Gastroesophageal sphincter (tissue), 4 donors: ENCODE results near the gene GALNT2. TPM values are rescaled to one million over a fixed set of nuclear protein-coding genes. Genes with fewer than 3 reads are reported as not detected.

Experiments
- ATAC-seq: fragments of 150-250 bp; one replicate; pipeline ENCODE4 v1.9.1; 2016; ENCODE audit warnings: mild to moderate bottlenecking, moderate library complexity
- H3K27ac ChIP-seq, 4 donors: fragments of 200-600 bp; sonication (generic) in 3 of 4; 1 replicate in 3 of 4; 2 replicates in 1 of 4; pipeline ENCODE4 v1.5.1; 2016 to 2019
- H3K27me3 ChIP-seq: fragments of 200-600 bp; sonication (generic); one replicate; pipeline ENCODE4 v1.5.1; 2019
- H3K36me3 ChIP-seq, 2 donors: fragments of 200-600 bp; sonication (generic); one replicate each; pipeline ENCODE4 v1.5.1; 2019; ENCODE audit warnings: control low read depth in 1 of 2
- H3K4me1 ChIP-seq, 3 donors: fragments of 200-600 bp; sonication (generic); 1 replicate in 2 of 3; 2 replicates in 1 of 3; pipeline ENCODE4 v1.5.1; 2016 to 2019; ENCODE audit warnings: control low read depth in 2 of 3
- H3K4me3 ChIP-seq, 2 donors: fragments of 200-600 bp; sonication (generic); one replicate each; pipeline ENCODE4 v1.5.1; 2019; ENCODE audit warnings: mild to moderate bottlenecking in 1 of 2, moderate library complexity in 1 of 2
- H3K9me3 ChIP-seq, 3 donors: fragments of 200-600 bp; sonication (generic); one replicate each; pipeline ENCODE4 v1.5.1; 2017 to 2019; ENCODE audit warnings: control low read depth in 2 of 3
- EP300 ChIP-seq: sonication (generic); formaldehyde crosslinking; IDR thresholded peaks from one replicate; pipeline ENCODE4 v1.6.1; 2017; ENCODE audit warnings: antibody characterized with exemption, mild to moderate bottlenecking
- POLR2A ChIP-seq, 2 donors: fragments of 450-650 bp; IDR thresholded peaks; one replicate each; pipeline ENCODE4 v1.6.1; 2017; ENCODE audit warnings: antibody characterized with exemption in 2 of 2, mild to moderate bottlenecking in 2 of 2, moderate library complexity in 1 of 2
- POLR2AphosphoS5 ChIP-seq: sonication (generic); formaldehyde crosslinking; IDR thresholded peaks from one replicate; pipeline ENCODE4 v1.6.1; 2017; ENCODE audit warnings: antibody characterized with exemption
- WGBS, 2 donors: methylation state at CpG; one replicate each; pipeline ENCODE4 v1.1.5; 2018; ENCODE audit warnings: low coverage in 1 of 2; 5-methylcytosine and 5-hydroxymethylcytosine counted together
- total RNA-seq, 4 donors: library from RNA; depleted of rRNA; stranded (reverse); fragments of >200 nt; gene quantifications; one replicate each; pipeline ENCODE4 v1.1.0, GENCODE V29; 2016
- TF ChIP-seq, protein P1 (sequence below), 4 experiments: fragments of 200-600 bp in 2 of 4; fragments of 450-650 bp in 2 of 4; sonication (generic) in 1 of 4; IDR thresholded peaks; one replicate each; pipeline ENCODE4 v1.5.1; 2017 to 2019; ENCODE audit warnings: antibody characterized with exemption in 4 of 4, mild to moderate bottlenecking in 2 of 4, moderate library complexity in 2 of 4

The GALNT2 gene
- total RNA-seq, 4 donors from 2014 or later: 95.3 to 160 (median 134) TPM

DNA sequence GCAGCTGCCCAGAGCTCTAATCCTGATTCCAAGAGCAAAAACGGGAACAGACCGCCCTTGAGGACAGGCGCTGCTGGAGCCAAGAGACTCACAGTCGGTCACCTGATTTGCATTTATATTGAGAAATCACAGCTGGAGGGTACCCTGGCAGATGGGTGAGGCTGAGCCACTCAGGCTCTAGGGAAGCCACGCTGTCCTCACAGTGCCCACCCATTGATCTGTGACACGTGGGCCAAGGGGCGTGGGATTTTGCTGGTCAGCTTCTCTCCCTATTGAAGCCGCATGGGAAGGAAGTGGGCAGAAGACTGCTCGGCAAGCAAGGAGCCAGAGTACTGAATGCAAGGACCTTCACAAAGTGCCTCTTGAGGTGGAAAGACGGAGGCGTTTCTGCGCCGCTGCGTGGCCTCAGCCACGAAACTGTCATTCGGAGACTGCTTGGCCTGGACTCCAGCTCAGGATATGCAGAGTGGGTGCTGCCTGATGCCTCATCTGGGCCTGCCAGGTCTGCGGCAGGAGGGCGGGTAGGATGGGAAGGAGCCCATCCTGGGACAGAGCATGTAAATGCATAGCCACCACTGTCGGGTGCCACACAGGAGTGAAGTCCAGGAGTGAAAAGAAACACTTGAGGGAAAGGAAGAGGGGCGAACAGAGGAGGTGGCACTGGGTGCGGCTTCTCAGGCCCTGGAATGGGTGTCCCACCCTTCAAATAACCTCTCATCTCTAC, 219.3 kb downstream of the GALNT2 start:
- peaks cover 22% of the 10 kb centered on the region for H3K27me3 ChIP-seq
- 90 to 96% methylated on average over 4 to 8 of the region's 21 CpGs for WGBS, 2 donors
- no peak overlapping the region for H3K27ac ChIP-seq
- H3K4me1 ChIP-seq: peaks cover 0 to 13% (median 0%) of the 10 kb centered on the region in 3 donors
- TF ChIP-seq, protein P1, sequence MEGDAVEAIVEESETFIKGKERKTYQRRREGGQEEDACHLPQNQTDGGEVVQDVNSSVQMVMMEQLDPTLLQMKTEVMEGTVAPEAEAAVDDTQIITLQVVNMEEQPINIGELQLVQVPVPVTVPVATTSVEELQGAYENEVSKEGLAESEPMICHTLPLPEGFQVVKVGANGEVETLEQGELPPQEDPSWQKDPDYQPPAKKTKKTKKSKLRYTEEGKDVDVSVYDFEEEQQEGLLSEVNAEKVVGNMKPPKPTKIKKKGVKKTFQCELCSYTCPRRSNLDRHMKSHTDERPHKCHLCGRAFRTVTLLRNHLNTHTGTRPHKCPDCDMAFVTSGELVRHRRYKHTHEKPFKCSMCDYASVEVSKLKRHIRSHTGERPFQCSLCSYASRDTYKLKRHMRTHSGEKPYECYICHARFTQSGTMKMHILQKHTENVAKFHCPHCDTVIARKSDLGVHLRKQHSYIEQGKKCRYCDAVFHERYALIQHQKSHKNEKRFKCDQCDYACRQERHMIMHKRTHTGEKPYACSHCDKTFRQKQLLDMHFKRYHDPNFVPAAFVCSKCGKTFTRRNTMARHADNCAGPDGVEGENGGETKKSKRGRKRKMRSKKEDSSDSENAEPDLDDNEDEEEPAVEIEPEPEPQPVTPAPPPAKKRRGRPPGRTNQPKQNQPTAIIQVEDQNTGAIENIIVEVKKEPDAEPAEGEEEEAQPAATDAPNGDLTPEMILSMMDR (IDR thresholded peaks at IDR 0.05): no peak
- TF ChIP-seq EP300 (no peak), POLR2AphosphoS5 (no peak), POLR2A (IDR thresholded peaks at IDR 0.05) (no peak)
- no peaks in the 10 kb centered on the region for H3K9me3 ChIP-seq
- H3K36me3 ChIP-seq: peaks cover 0 to 29% of the 10 kb centered on the region in 2 donors
- ATAC-seq: no peak
- H3K4me3 ChIP-seq: no peak overlapping the region

DNA sequence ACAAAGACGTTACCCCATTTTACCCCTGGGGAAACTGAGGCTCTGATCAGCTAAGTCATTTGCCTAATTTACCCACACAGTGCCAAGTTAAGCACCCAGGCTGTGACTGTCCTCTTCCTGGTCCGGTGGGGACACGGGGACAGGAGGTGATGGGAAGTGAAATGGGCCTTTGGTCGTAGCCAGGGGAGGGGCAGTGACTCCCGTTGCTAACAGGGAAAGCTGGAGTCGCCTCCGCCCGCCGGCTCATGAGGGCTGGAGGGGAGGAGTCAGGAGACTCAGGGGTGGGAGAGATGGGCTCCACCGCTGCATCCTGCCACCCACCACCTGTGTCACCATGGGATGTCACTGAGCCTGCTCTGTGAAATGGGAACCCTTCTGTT, 219.8 kb downstream of the GALNT2 start:
- Histone ChIP-seq H3K27ac (no peak overlapping the region), H3K27me3 (peaks cover 24% of the 10 kb centered on the region), H3K9me3 (no peaks in the 10 kb centered on the region), H3K4me3 (no peak overlapping the region), H3K4me1 (peaks cover 0 to 7% (median 0%) of the 10 kb centered on the region in 3 donors), H3K36me3 (peaks cover 0 to 23% of the 10 kb centered on the region in 2 donors)
- 60 to 100% methylated on average over 1 to 3 of the region's 10 CpGs for WGBS, 2 donors
- TF ChIP-seq POLR2A (IDR thresholded peaks at IDR 0.05) (no peak), POLR2AphosphoS5 (no peak), EP300 (no peak)
- TF ChIP-seq, protein P1 (IDR thresholded peaks at IDR 0.05): no peak
- ATAC-seq: no peak

DNA sequence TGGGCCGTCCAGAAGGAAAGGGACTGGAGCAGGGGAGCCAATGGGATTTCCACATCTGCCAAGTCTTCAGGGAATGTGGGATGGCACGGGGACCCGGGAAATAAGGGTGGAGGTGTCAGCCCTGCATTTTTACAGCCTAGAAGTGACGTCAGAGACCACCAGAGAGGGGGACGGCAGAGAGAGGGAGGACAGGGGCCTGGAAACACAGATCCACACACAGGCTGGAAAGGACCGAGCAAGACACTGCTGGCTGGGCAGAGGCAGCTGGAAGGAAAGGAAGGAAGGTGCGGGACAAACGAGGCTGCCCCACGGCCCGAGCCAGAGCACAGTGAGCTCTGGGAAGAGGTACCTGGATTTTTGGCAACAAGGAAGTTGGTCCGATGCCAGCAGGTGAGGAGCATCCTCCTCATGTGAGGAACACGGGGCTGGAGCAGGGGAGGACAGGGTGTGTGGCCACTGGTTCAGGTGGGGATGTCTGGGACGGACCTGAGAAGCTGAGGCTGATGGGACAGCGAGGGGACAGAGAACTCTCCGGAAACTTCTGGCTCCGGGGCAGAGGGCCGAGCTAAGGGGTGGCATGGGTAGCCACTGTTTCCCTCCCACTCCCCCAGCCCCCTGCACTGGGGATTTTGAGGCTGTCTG, 220.8 kb downstream of the GALNT2 start:
- no peak for ATAC-seq
- no peak overlapping the region for H3K27ac ChIP-seq
- no peaks in the 10 kb centered on the region for H3K9me3 ChIP-seq
- H3K4me3 ChIP-seq: no peak overlapping the region
- H3K27me3 ChIP-seq: peaks cover 32% of the 10 kb centered on the region
- H3K4me1 ChIP-seq: no peaks in the 10 kb centered on the region
- WGBS, 2 donors: 71 to 100% methylated on average over 5 to 14 of the region's 17 CpGs
- TF ChIP-seq EP300 (no peak), POLR2A (IDR thresholded peaks at IDR 0.05) (no peak), POLR2AphosphoS5 (no peak)
- TF ChIP-seq, protein P1 (IDR thresholded peaks at IDR 0.05): no peak
- H3K36me3 ChIP-seq: peaks cover 0 to 14% of the 10 kb centered on the region in 2 donors

DNA sequence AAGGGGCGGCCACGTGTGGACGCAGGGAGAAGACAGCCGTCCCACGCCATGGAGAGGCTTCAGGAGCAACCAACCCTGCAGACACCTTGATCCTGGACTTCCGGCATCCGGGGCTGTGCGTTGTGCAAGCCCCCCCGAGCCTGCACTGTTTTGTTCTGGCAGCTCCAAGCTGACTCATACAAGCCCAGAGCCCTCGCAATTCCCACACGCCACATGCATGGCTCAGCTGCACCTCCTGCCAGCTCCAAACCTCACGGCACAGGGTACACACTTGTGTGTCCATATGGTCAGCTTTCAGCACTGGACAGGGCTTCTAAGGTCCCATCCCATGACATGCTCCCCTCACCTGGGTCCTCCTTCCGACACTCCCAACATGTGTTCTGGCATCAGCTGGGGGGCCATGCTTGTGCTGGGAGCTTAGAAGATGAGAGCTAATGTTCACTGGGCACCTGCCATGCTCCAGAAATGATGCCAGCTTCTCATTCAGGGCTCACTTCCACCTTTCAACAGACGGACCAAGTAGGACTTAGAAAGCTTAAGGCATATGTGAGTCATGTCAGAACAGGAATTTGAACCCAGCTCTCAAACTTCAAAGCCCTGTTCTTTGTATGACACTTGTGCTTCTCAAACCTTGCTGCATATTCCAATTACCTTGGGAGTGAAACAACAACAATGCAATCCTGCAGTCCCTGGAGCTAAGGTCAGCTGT, 221.8 kb downstream of the GALNT2 start:
- no peaks in the 10 kb centered on the region for H3K9me3 ChIP-seq
- no peak overlapping the region for H3K27ac ChIP-seq
- H3K36me3 ChIP-seq: peaks cover 0 to 11% of the 10 kb centered on the region in 2 donors
- TF ChIP-seq EP300: no peak
- H3K27me3 ChIP-seq: peaks cover 35% of the 10 kb centered on the region
- no peak for ATAC-seq
- WGBS, 2 donors: 82 to 88% methylated on average over 3 to 8 of the region's 14 CpGs
- no peaks in the 10 kb centered on the region for H3K4me1 ChIP-seq
- H3K4me3 ChIP-seq: no peak overlapping the region

DNA sequence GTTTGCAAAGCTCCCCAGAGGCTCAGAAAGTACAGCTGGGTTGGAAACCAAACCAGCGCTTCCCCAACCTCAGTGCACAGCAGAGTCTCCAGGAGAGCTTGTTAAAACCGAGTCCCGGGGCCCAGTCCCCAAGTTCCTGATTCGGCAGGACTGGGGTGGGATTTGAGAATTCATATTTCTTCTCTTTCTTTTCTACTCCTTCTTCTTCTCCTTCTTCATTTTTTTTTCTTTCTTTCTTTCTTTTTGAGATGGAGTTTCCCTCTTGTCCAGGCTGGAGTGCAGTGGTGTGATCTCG, 222.3 kb downstream of the GALNT2 start:
- Histone ChIP-seq H3K4me3 (no peak overlapping the region), H3K9me3 (no peaks in the 10 kb centered on the region), H3K27me3 (peaks cover 35% of the 10 kb centered on the region), H3K27ac (no peak overlapping the region), H3K4me1 (no peaks in the 10 kb centered on the region), H3K36me3 (peaks cover 0 to 7% of the 10 kb centered on the region in 2 donors)
- TF ChIP-seq, protein P1 (IDR thresholded peaks at IDR 0.05): no peak
- no peak for TF ChIP-seq EP300
- TF ChIP-seq POLR2A (IDR thresholded peaks at IDR 0.05): no peak
- no peak for TF ChIP-seq POLR2AphosphoS5
- WGBS, 2 donors: 73% methylated on average over 3 of the region's 5 CpGs
- ATAC-seq: no peak
